Neural progenitor cell (in vitro differentiated cells): Measurements from ENCODE around the gene SHISAL1. TPM values are rescaled to one million over a fixed set of nuclear protein-coding genes. Genes with fewer than 3 reads are reported as not detected.

ENCODE experiments used
- DNase-seq: peaks from one replicate; pipeline ENCODE4 v3.0.0-alpha.2; 2016; ENCODE audit warnings: low spot score
- H2AFZ ChIP-seq: fragments of 200-600 bp; sonication (generic); replicated peaks from 2 replicates; pipeline ENCODE4 v1.6.1; 2016; ENCODE audit warnings: antibody characterized with exemption
- H3F3A ChIP-seq: fragments of 200-600 bp; sonication (generic); 2 replicates; pipeline ENCODE4 v1.6.1; 2016; ENCODE audit warnings: antibody characterized with exemption, low read depth
- H3K27ac ChIP-seq: fragments of 200-600 bp; sonication (generic); 2 replicates; pipeline ENCODE4 v1.5.1; 2016; ENCODE audit warnings: mild to moderate bottlenecking
- H3K27me3 ChIP-seq: fragments of 200-600 bp; sonication (generic); 2 replicates; pipeline ENCODE4 v1.6.1; 2016; ENCODE audit warnings: mild to moderate bottlenecking, moderate library complexity
- H3K36me3 ChIP-seq: fragments of 200-600 bp; sonication (generic); 2 replicates; pipeline ENCODE4 v1.5.1; 2016
- H3K4me1 ChIP-seq: fragments of 200-600 bp; sonication (generic); 2 replicates; pipeline ENCODE4 v1.6.1; 2016; ENCODE audit warnings: mixed run types
- H3K4me2 ChIP-seq: fragments of 200-600 bp; sonication (generic); 2 replicates; pipeline ENCODE4 v1.6.1; 2016
- H3K4me3 ChIP-seq: fragments of 200-600 bp; sonication (generic); 2 replicates; pipeline ENCODE4 v1.5.1; 2016
- H3K79me2 ChIP-seq: fragments of 200-600 bp; sonication (generic); 2 replicates; pipeline ENCODE4 v1.6.1; 2016; ENCODE audit warnings: low read depth
- H3K9ac ChIP-seq: fragments of 200-600 bp; sonication (generic); 2 replicates; pipeline ENCODE4 v1.6.1; 2016
- H3K9me3 ChIP-seq: fragments of 200-600 bp; sonication (generic); 2 replicates; pipeline ENCODE4 v1.5.1; 2016; ENCODE audit warnings: low read depth
- H4K20me1 ChIP-seq: fragments of 200-600 bp; sonication (generic); 2 replicates; pipeline ENCODE4 v1.6.1; 2016; ENCODE audit warnings: low read depth
- H3K27ac Mint-ChIP-seq: 3 replicates; pipeline ENCODE4 v1.8.0; 2021; ENCODE audit warnings: mixed read lengths
- H3K27me3 Mint-ChIP-seq: 2 replicates; pipeline ENCODE4 v1.8.0; 2022; ENCODE audit warnings: low read depth, mild to moderate bottlenecking, inconsistent platforms, moderate library complexity, mixed read lengths; ENCODE audit not compliant: insufficient read depth
- H3K36me3 Mint-ChIP-seq: 3 replicates; pipeline ENCODE4 v1.8.0; 2021; ENCODE audit warnings: mixed read lengths
- H3K4me1 Mint-ChIP-seq: 3 replicates; pipeline ENCODE4 v1.8.0; 2021; ENCODE audit warnings: mixed read lengths
- H3K4me3 Mint-ChIP-seq: 3 replicates; pipeline ENCODE4 v1.8.0; 2021; ENCODE audit warnings: mild to moderate bottlenecking, moderate library complexity, mixed read lengths
- H3K9me3 Mint-ChIP-seq: 3 replicates; pipeline ENCODE4 v1.8.0; 2020; ENCODE audit warnings: mixed read lengths
- EZH2 ChIP-seq: fragments of 200-600 bp; sonication (generic); IDR thresholded peaks from 2 replicates; pipeline ENCODE4 v1.6.1; 2017; ENCODE audit warnings: antibody characterized with exemption, mild to moderate bottlenecking, moderate library complexity
- EZH2phosphoT487 ChIP-seq: fragments of 200-600 bp; sonication (generic); IDR thresholded peaks from 2 replicates; pipeline ENCODE4 v1.6.1; 2017; ENCODE audit warnings: antibody characterized with exemption
- total RNA-seq: library from RNA; depleted of rRNA; stranded (reverse); fragments of >200 nt; gene quantifications from 2 replicates; pipeline ENCODE4 v1.2.3, GENCODE V29; 2015; ENCODE audit warnings: low replicate concordance
- TF ChIP-seq, protein P1 (sequence below): fragments of 200-600 bp; sonication (generic); IDR thresholded peaks from 2 replicates; pipeline ENCODE4 v1.5.1; 2017; ENCODE audit warnings: antibody characterized with exemption, mild to moderate bottlenecking

The SHISAL1 gene
- total RNA-seq, 1 donor from 2014 or later: 4.4 TPM

DNA sequence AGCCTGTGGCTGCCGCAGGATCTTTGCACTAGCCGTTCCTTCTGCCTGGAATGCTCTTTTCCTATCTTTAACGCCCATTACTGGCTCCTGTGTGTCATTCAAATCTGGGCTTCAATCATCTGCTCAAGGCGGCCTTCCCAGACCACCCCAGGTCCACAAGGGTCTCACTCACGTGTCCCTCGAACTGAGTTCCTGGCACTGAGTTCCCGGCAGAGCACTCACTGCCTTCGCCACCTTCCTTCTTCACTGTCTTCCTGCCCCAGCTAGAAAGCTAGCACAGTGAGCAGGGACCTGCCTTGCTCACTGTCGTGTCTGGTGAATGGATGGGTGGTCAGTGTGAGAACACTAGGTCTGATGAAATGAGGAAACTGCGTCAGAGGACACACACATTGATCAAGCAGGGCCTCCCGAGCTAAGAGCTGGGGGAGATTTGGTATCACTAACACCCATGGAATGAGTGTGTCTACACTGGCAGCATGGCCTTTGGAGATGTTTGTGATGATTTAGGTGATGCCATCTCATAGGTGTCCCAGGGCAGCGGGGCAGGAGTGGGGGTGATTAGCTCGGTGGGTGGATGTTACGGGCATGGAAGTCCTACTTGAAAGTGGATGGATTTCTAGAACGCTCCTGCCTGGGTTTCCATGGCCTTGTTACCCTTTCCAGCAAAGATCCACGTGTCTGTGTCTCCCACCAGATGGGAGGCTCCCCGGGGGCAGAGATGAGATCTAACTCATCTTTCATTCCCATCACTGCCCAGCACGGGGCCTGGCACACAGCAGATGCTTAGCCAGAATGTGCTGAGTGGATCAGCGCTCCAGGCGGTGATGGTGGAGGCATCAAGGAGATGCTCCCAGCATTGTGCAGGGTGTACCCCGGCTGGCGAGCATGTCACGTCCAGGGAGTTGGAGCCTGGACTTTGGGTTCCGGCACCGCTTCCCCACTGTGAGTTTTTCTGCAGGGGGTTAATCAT is 64.5 kb downstream of the SHISAL1 start:
- no peaks in the 10 kb centered on the region for H3F3A ChIP-seq
- no peak overlapping the region for H3K27ac ChIP-seq
- Mint-ChIP-seq H3K4me3 (no peak overlapping the region), H3K9me3 (peaks cover 22% of the 10 kb centered on the region), H3K4me1 (no peaks in the 10 kb centered on the region), H3K27me3 (no peaks in the 10 kb centered on the region), H3K36me3 (peaks cover 5% of the 10 kb centered on the region), H3K27ac (peak overlapping the region; percentile 74)
- no peaks in the 10 kb centered on the region for H3K9me3 ChIP-seq
- no peaks in the 10 kb centered on the region for H3K36me3 ChIP-seq
- H3K79me2 ChIP-seq: no peaks in the 10 kb centered on the region
- no peaks in the 10 kb centered on the region for H3K27me3 ChIP-seq
- TF ChIP-seq EZH2: no peak
- no peak for TF ChIP-seq EZH2phosphoT487
- TF ChIP-seq, protein P1, sequence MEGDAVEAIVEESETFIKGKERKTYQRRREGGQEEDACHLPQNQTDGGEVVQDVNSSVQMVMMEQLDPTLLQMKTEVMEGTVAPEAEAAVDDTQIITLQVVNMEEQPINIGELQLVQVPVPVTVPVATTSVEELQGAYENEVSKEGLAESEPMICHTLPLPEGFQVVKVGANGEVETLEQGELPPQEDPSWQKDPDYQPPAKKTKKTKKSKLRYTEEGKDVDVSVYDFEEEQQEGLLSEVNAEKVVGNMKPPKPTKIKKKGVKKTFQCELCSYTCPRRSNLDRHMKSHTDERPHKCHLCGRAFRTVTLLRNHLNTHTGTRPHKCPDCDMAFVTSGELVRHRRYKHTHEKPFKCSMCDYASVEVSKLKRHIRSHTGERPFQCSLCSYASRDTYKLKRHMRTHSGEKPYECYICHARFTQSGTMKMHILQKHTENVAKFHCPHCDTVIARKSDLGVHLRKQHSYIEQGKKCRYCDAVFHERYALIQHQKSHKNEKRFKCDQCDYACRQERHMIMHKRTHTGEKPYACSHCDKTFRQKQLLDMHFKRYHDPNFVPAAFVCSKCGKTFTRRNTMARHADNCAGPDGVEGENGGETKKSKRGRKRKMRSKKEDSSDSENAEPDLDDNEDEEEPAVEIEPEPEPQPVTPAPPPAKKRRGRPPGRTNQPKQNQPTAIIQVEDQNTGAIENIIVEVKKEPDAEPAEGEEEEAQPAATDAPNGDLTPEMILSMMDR: no peak
- no peak for DNase-seq
- H3K4me1 ChIP-seq: no peaks in the 10 kb centered on the region
- no peak overlapping the region for H2AFZ ChIP-seq
- H4K20me1 ChIP-seq: no peaks in the 10 kb centered on the region
- H3K4me2 ChIP-seq: no peak overlapping the region
- H3K9ac ChIP-seq: no peak overlapping the region
- H3K4me3 ChIP-seq: no peak overlapping the region

DNA sequence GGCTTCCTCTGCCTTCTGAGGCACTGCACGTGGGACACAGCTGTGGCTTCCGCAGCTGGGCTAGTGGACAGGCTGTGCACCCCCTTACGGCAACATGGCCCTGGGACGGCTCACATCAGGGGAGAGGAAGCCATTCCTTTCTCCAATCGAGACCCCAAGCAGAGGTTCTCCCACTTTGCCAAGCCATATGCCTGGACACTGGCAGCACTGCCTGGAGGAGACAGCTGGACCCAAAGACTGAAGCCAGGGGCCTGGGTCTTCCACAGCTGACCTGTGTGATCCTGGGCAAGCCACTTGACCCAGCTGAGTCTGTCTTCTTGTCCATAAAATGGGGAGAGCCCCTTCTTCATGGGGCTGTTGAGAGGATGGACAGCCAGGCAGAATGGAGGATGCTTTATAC is 65.4 kb downstream of the SHISAL1 start:
- Histone ChIP-seq H3K9ac (no peak overlapping the region), H3K79me2 (no peaks in the 10 kb centered on the region), H3K36me3 (no peaks in the 10 kb centered on the region), H3K27me3 (no peaks in the 10 kb centered on the region), H3K4me1 (no peaks in the 10 kb centered on the region), H3K4me3 (no peak overlapping the region), H2AFZ (no peak overlapping the region), H3K4me2 (no peak overlapping the region), H3K9me3 (no peaks in the 10 kb centered on the region), H3F3A (no peaks in the 10 kb centered on the region), H3K27ac (no peak overlapping the region), H4K20me1 (no peaks in the 10 kb centered on the region)
- Mint-ChIP-seq H3K27ac (no peak overlapping the region), H3K4me1 (no peaks in the 10 kb centered on the region), H3K9me3 (peaks cover 20% of the 10 kb centered on the region), H3K36me3 (peaks cover 5% of the 10 kb centered on the region), H3K27me3 (no peaks in the 10 kb centered on the region), H3K4me3 (no peak overlapping the region)
- DNase-seq: no peak
- TF ChIP-seq, protein P1: no peak
- TF ChIP-seq EZH2 (no peak), EZH2phosphoT487 (no peak)

DNA sequence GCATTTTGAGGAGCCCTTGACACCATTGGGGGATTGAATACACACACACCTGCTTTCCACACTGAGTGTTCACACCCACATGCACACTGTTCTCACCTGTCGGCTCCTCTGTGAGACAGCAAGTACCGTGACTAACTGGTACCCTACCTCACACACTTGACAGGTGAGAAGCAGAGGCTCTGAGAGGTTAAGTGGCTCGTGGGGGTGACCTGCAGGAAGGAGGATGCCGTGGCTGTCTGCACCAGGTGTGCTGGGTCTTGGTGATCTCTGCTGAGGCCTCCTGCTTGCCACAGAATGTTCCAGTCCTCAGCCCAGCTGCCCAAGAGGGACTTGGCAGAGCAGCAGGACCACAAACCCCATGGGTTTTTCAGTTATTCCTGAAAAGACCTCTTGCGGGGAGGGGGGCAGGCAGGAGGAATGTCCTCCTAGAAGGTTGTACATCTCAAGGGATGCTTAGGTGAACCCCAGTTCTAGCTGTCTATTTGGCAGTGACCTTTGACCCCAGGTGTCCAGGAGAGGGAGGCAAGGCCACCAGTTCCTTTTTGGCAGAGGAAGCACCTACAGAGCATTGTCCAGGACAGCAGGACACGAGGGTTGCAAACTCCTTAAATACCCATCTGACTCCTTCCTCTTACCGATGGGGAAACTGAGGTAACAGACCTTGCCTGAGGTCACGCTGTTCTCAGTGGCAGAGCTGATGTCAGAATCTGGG is 66.0 kb downstream of the SHISAL1 start:
- Mint-ChIP-seq H3K9me3 (peaks cover 20% of the 10 kb centered on the region), H3K4me1 (no peaks in the 10 kb centered on the region), H3K4me3 (no peak overlapping the region), H3K27ac (no peak overlapping the region), H3K27me3 (no peaks in the 10 kb centered on the region), H3K36me3 (peaks cover 5% of the 10 kb centered on the region)
- H2AFZ ChIP-seq: no peak overlapping the region
- no peak for DNase-seq
- no peak overlapping the region for H3K9ac ChIP-seq
- H3K27me3 ChIP-seq: no peaks in the 10 kb centered on the region
- no peaks in the 10 kb centered on the region for H3K36me3 ChIP-seq
- no peaks in the 10 kb centered on the region for H3F3A ChIP-seq
- H3K4me1 ChIP-seq: no peaks in the 10 kb centered on the region
- H4K20me1 ChIP-seq: no peaks in the 10 kb centered on the region
- no peak overlapping the region for H3K27ac ChIP-seq
- no peak overlapping the region for H3K4me2 ChIP-seq
- H3K79me2 ChIP-seq: no peaks in the 10 kb centered on the region
- H3K9me3 ChIP-seq: no peaks in the 10 kb centered on the region
- no peak for TF ChIP-seq EZH2phosphoT487
- TF ChIP-seq, protein P1: no peak
- no peak for TF ChIP-seq EZH2
- no peak overlapping the region for H3K4me3 ChIP-seq
